Cardiac muscle cell (in vitro differentiated cells and primary cell): Measurements from ENCODE around the gene RERG. TPM values are rescaled to one million over a fixed set of nuclear protein-coding genes. Genes with fewer than 3 reads are reported as not detected.

Experiments used
- DNase-seq, 2 donors: peaks; one replicate each; pipeline versions ENCODE4 v3.0.0 to v3.0.0-alpha.2; 2010 to 2017; ENCODE audit warnings: low read depth in 1 of 2, low spot score in 1 of 2
- H3K27ac ChIP-seq: fragments of 200-600 bp; sonication (generic); 2 replicates; pipeline ENCODE4 v1.5.1; 2016
- H3K27me3 ChIP-seq: fragments of 200-600 bp; sonication (generic); 2 replicates; pipeline ENCODE4 v1.6.0; 2016; ENCODE audit warnings: control low read depth
- H3K36me3 ChIP-seq: fragments of 200-600 bp; sonication (generic); 2 replicates; pipeline ENCODE4 v1.5.1; 2016; ENCODE audit warnings: control low read depth
- H3K4me1 ChIP-seq: fragments of 200-600 bp; sonication (generic); 2 replicates; pipeline ENCODE4 v1.8.1; 2017; ENCODE audit warnings: low read depth, mild to moderate bottlenecking, mixed run types
- H3K4me3 ChIP-seq: fragments of 200-600 bp; sonication (generic); 2 replicates; pipeline ENCODE4 v1.5.1; 2016; ENCODE audit warnings: mild to moderate bottlenecking
- H3K9me3 ChIP-seq: fragments of 200-600 bp; sonication (generic); 2 replicates; pipeline ENCODE4 v1.5.1; 2017; ENCODE audit warnings: low read depth, mild to moderate bottlenecking, control low read depth
- CTCF ChIP-seq: IDR thresholded peaks from 2 replicates; pipeline ENCODE4 v1.5.1; 2012; ENCODE audit warnings: low read depth, mild to moderate bottlenecking, low read length
- polyA plus RNA-seq: library from polyadenylated mRNA; unstranded; fragments of >200 nt; fragmentation: Nextera tagmentation; extraction: Ambion mirVana; gene quantifications from 2 replicates; pipeline ENCODE4 v1.2.1, GENCODE V29; 2016
- total RNA-seq: library from RNA; depleted of rRNA; stranded (reverse); fragments of >200 nt; gene quantifications from 2 replicates; pipeline ENCODE4 v1.2.3, GENCODE V29; 2016

The RERG gene
- total and polyA plus RNA-seq, 2 experiments from 2014 or later: 6.5 to 14.8 TPM

GRCh38 chr12:15194456-15195368, 26.5 kb downstream of the RERG start:
- no peak overlapping the region for H3K4me3 ChIP-seq
- H3K4me1 ChIP-seq: no peaks in the 10 kb centered on the region
- no peaks in the 10 kb centered on the region for H3K27me3 ChIP-seq
- no peak for DNase-seq
- no peak overlapping the region for H3K27ac ChIP-seq
- no peaks in the 10 kb centered on the region for H3K36me3 ChIP-seq
- no peaks in the 10 kb centered on the region for H3K9me3 ChIP-seq
- no peak for TF ChIP-seq CTCF

- Histone ChIP-seq H3K4me3 (no peak overlapping the region), H3K27me3 (no peaks in the 10 kb centered on the region), H3K9me3 (no peaks in the 10 kb centered on the region), H3K36me3 (no peaks in the 10 kb centered on the region), H3K27ac (no peak overlapping the region), H3K4me1 (no peaks in the 10 kb centered on the region)
- no peak for TF ChIP-seq CTCF
- DNase-seq: no peak
Observed at GRCh38 chr12:15193946-15194345, 27.3 kb downstream of the RERG start.

GRCh38 chr12:15192720-15193119, 28.5 kb downstream of the RERG start:
- TF ChIP-seq CTCF: no peak
- no peaks in the 10 kb centered on the region for H3K4me1 ChIP-seq

GRCh38 chr12:15188127-15188526, 33.1 kb downstream of the RERG start:
- DNase-seq: no peak
- Histone ChIP-seq H3K27ac (no peak overlapping the region), H3K4me3 (no peak overlapping the region), H3K4me1 (no peaks in the 10 kb centered on the region), H3K36me3 (no peaks in the 10 kb centered on the region), H3K27me3 (no peaks in the 10 kb centered on the region), H3K9me3 (no peaks in the 10 kb centered on the region)
- TF ChIP-seq CTCF: no peak

More at GRCh38 chr12:15192720-15193119, 28.5 kb downstream of the RERG start:
- Histone ChIP-seq H3K36me3 (no peaks in the 10 kb centered on the region), H3K4me3 (no peak overlapping the region), H3K27ac (no peak overlapping the region), H3K9me3 (no peaks in the 10 kb centered on the region), H3K27me3 (no peaks in the 10 kb centered on the region)
- no peak for DNase-seq

GRCh38 chr12:15186597-15186996, 34.6 kb downstream of the RERG start:
- Histone ChIP-seq H3K4me1 (no peaks in the 10 kb centered on the region), H3K27me3 (no peaks in the 10 kb centered on the region), H3K9me3 (no peaks in the 10 kb centered on the region), H3K4me3 (no peak overlapping the region), H3K27ac (no peak overlapping the region), H3K36me3 (no peaks in the 10 kb centered on the region)
- no peak for DNase-seq
- TF ChIP-seq CTCF: no peak
